Esophagus muscularis mucosa (tissue), 3 donors: Measurements from ENCODE around the gene DLL1.

Experiments used
- EP300 ChIP-seq: sonication (generic); formaldehyde crosslinking; IDR thresholded peaks from one replicate; pipeline ENCODE4 v1.6.1; 2017; ENCODE audit warnings: antibody characterized with exemption
- TF ChIP-seq, protein P1 (sequence below), 3 experiments: fragments of 200-600 bp in 2 of 3; fragments of 450-650 bp in 1 of 3; sonication (generic) in 2 of 3; IDR thresholded peaks; one replicate each; pipeline ENCODE4 v1.5.1; 2017 to 2019; ENCODE audit warnings: antibody characterized with exemption in 3 of 3, mild to moderate bottlenecking in 2 of 3, moderate library complexity in 1 of 3

GRCh38 chr6:170274713-170275560 lies 15.9 kb downstream of the DLL1 start:
- TF ChIP-seq, protein P1, sequence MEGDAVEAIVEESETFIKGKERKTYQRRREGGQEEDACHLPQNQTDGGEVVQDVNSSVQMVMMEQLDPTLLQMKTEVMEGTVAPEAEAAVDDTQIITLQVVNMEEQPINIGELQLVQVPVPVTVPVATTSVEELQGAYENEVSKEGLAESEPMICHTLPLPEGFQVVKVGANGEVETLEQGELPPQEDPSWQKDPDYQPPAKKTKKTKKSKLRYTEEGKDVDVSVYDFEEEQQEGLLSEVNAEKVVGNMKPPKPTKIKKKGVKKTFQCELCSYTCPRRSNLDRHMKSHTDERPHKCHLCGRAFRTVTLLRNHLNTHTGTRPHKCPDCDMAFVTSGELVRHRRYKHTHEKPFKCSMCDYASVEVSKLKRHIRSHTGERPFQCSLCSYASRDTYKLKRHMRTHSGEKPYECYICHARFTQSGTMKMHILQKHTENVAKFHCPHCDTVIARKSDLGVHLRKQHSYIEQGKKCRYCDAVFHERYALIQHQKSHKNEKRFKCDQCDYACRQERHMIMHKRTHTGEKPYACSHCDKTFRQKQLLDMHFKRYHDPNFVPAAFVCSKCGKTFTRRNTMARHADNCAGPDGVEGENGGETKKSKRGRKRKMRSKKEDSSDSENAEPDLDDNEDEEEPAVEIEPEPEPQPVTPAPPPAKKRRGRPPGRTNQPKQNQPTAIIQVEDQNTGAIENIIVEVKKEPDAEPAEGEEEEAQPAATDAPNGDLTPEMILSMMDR (IDR thresholded peaks at IDR 0.05), result no peak
- no peak for TF ChIP-seq EP300
